Epidermal melanocyte (primary cell): ENCODE data around the gene ABCG4.
A peak's percentile ranks its signal among the peaks of the same experiment; 100 is the strongest.
"Not testable (repeated sequence)": the region's sequence is repeated elsewhere in the genome, so short reads cannot be mapped to it uniquely, and the experiment has no call there.

Source experiments
- DNase-seq: peaks from one replicate; pipeline ENCODE4 v3.0.0; 2011; ENCODE audit warnings: low spot score; ENCODE audit not compliant: insufficient read length

The ABCG4 gene

DNA sequence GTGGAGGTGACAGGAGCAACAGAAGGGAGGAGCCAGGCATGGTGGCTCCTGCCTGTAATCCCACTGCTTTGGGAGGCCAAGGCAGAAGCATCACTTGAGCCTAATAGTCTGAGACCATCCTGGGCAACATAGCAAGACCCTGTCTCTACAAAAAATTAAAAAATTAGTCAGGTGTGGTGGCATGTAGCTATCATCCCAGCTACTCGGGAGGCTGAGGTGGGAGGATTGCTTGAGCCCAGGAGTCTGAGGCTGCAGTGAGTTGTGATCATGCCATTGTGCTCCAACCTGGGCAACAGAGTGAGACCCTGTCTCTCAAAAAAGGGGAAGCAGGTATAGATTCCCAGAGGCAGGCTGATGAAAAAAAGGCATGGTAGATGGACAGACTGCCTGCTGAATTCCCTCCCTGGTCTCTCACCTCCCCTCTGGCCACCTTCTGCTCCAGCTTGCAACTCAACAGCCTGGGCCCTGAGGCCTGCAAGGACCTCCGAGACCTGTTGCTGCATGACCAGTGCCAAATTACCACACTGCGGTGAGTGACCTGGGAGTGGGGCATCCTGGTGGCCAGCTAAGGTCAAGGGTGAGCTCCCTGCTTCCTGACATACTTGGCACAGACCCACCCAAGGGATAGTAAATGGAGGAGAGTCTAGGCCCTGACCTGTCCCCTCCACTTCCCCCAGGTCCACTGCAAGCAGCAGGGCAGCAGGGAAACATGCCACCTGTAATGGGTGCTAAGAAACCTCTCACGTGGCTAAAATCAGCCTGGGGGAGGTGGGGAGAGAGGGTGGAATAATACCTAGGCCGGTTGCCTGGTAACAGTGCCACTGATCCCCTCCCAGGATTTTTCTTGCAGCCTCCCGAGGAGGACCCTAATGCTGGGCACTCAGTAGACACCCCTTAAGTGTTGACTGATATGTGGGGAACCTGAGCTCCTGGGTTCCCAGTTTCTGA lies 32.2 kb downstream of the ABCG4 start:
- DNase-seq, result no peak

DNA sequence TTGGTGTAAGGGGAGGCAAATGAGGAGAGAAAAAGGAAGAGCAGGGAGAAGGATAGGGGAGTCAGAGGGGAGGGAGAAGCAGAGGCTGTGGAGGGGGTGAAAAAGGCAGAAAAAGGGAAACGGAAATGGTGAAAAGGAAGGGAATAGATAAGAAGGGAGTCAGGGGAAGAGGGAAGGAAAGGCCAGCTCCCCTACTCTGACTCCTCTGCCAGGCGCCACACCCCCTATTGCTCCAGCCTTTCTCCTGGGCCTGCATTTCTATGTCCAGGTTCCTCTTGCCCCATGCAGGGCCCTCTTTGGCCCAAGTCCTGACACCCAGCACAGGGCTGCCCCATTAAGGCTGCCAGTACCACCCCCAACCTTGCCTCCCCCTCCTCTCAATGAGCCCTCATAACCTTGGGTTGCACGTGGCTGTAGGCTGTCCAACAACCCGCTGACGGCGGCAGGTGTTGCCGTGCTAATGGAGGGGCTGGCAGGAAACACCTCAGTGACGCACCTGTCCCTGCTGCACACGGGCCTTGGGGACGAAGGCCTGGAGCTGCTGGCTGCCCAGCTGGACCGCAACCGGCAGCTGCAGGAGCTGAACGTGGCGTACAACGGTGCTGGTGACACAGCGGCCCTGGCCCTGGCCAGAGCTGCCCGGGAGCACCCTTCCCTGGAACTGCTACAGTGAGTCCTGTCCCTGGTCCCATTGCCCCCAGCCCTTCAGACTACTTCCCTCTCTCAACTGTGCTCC lies 33.0 kb downstream of the ABCG4 start:
- peak; percentile 9 for DNase-seq

DNA sequence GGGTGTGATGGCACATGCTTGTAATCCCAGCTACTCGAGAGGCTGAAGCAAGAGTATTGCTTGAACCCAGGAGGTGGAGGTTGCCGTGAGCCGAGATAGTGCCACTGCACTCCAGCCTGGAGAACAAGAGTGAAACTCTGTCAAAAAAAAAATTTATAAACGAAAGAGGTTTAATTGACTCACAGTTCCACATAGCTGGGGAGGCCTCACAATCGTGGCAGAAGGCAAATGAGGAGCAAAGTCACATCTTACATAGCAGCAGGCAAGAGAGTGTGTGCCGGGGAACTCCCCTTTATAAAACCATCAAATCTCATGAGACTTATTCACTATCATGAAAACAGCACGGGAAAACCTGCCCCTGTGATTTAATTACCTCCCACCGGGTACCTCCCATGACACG lies 35.5 kb downstream of the ABCG4 start:
- DNase-seq, result not testable (repeated sequence)

DNA sequence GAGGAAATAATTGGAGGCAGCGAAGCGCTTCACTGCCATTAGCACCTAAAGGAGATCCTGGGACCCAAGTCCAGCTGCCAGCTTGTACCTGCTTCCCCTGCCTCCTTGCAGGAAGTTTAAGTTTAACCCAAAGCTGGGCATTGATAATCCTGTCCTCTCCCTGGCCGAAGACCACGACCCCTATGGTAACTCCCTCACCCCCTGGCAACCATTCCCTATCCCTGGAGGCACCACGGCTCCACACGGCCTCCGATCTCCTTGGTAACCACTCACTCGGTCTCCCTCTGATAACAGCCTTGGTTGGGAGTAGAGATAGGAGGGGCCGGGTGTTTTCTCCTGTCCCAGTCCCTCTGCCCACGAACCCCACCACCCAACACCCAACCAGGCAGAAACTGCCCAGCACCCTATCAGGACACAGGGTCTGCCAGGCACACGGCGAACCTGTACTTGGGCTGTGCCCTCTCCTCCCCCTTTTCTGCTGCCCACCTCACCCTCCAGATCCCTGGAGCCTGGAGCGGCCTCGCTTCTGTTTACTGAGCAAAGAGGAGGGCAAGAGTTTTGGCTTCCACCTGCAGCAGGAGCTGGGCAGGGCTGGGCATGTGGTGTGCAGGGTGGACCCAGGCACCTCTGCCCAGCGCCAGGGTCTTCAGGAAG lies 37.3 kb downstream of the ABCG4 start:
- DNase-seq, result no peak

DNA sequence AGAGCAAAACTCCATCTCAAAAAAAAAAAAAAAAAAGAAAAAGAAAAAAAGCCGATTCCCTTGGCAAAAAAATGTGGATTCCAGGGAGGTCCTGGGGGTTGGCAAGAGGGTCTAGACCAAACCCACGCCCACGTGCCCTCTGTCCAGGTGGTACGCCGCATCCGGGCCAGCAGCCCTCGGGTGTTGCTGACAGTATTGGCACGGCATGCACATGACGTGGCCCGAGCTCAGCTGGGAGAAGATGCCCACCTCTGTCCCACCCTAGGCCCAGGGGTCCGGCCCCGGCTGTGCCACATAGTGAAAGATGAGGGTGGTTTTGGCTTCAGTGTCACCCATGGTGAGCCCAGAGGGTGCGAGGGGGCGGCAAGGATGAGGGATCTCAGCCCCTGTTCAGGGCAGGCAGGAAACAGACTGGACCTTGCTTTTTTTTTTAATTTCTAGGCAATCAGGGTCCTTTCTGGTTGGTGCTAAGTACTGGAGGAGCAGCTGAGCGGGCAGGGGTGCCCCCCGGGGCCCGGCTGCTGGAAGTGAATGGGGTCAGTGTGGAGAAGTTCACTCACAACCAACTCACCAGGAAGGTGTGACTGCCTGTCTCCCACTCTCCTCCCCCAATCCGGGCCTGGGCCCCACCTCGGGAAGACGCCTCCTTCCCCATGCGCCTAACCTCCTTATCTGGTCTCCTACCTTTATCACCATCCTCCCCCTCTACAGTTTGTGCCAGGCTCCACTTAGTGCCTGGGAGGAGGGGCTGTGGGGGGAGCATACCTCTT lies 38.5 kb downstream of the ABCG4 start:
- no peak for DNase-seq

DNA sequence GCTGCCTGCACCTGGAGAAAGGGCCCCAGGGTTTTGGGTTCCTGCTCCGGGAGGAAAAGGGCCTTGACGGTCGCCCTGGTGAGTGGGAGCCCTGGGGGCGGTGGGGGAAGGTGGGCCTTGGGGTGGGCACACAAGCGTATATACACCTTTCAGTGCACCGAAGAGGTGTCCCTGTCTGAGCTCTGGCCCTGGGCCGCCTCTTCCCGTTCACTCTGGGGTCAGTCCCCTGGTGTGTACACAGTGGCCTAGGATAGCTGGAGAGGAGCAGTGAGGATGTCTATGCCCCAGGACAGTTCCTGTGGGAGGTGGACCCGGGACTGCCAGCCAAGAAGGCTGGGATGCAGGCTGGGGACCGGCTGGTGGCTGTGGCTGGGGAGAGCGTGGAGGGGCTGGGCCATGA lies 39.2 kb downstream of the ABCG4 start:
- no peak for DNase-seq

DNA sequence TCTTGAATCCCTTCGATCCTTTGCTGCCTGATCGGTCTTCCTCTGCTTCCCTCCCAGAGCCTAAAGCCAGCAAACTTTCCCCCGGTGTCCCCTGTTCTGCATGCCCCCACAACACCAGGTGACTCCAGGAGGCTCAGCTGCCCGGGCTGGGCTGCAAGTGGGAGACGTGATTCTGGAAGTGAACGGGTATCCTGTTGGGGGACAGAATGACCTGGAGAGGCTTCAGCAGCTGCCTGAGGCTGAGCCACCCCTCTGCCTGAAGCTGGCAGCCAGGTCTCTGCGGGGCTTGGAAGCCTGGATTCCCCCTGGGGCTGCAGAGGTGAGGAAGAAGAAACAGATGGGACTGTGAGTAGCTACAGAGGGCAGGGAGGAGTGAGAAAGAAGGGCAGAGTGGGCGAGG lies 40.0 kb downstream of the ABCG4 start:
- DNase-seq, result no peak

DNA sequence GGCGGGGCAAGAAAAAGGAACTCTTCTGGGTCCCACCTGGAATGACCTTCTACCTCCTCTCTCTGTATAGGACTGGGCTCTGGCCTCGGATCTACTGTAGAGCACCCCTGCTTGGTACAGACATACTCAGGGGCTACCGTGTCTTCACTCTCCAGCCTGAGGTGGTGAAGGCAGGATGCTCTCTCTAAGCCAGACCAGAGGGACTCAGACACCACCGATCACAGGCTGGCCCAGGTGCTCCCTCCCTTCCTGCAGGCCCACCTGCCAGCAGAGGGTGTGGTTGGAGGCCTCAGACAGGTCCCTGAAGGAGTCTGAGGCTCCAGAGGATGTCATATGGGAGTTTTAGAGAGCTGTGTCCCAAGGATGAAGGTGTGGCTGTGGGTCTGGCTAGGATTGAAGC lies 40.5 kb downstream of the ABCG4 start:
- DNase-seq, result no peak

DNA sequence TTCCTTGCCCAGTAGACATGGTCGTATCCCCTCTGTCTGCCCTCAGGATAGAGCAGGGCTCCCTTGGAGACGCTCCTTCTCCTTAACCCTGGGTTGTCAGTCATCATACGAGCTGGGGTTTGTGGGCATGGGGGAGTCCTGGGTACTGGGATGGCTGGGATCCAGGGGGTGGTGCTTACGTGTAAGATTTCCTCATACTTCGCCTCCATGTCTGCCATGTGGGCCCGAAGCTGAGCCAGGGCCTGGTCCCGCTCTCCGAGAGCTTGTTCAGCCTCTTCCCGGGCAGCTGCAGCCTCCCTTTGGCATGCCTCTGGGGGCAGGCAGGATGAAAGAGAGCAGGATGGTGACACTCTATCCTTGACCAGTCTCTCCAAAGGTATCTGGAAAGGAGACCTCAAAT lies 41.7 kb downstream of the ABCG4 start:
- no peak for DNase-seq

DNA sequence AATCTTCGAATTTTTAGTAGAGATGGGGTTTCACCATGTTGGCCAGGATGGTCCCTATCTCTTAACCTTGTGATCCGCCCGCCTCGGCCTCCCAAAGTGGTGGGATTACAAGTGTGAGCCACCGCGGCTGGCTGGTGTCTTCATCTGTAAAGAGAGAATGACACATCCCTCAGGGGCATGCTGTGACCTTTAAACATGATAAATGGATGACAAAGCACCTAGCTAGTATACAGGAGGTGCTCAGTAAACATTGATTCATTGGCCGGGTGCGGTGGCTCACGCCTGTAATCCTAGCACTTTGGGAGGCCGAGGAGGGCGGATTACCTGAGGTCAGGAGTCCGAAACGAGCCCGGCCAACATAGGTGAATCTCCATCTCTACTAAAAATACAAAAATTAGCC lies 42.4 kb downstream of the ABCG4 start:
- DNase-seq, result not testable (repeated sequence)

DNA sequence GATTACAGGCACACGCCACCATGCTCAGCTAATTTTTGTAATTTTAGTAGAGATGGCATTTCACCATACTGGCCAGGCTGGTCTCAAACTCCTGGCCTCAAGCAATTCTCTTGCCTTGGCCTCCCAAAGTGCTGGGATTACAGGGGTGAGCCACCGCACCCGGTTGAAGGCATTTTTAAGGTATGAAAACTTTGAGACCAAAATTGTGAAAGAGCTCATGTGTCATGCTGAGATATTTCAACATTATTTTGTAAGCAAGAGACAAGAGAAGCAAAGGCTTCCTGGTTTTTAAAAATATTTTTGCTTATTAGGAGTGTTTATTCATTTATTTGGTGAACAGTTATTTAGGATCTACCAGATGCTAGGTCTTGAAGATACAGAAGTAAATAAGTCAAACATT lies 43.3 kb downstream of the ABCG4 start:
- no peak for DNase-seq

DNA sequence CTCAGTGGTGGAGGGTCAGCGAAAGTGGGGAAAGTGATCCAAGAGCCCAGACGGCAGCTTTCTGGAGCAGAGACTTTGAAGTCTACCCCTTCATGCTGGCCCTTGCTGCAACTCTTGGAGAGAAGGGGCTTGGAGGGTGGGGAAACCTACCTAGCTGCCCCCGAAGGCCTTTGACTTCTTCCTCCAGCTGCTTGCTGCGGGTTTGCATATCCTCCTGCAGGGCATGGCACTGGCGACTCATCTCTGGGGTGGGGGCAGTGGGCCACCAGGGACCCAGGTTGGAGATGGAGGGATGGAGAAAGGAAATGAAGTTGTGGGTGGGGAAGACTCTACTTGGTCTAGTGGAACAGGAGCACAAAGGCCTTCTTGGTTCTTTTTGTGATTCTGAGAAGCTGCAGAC lies 44.1 kb downstream of the ABCG4 start:
- no peak for DNase-seq

DNA sequence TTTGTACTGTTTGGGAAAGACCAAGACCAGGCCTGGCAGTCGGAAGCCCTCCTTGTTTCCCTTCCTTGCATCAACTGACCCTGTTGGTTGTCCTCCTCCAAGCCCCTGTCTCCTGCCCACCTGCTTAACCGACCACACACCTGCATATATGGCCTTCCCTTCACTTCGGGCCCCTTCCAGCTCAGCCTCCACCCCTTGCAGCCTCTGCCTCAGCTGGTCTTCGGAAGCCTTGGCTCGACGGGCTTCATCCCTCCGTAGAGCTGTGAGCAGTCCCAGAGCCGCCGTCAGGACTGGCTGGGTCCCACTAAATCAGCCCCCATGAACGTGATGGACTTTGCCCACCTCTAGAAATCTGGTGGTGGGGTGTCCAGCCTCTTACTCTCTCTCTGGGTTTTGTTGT lies 44.8 kb downstream of the ABCG4 start:
- no peak for DNase-seq

DNA sequence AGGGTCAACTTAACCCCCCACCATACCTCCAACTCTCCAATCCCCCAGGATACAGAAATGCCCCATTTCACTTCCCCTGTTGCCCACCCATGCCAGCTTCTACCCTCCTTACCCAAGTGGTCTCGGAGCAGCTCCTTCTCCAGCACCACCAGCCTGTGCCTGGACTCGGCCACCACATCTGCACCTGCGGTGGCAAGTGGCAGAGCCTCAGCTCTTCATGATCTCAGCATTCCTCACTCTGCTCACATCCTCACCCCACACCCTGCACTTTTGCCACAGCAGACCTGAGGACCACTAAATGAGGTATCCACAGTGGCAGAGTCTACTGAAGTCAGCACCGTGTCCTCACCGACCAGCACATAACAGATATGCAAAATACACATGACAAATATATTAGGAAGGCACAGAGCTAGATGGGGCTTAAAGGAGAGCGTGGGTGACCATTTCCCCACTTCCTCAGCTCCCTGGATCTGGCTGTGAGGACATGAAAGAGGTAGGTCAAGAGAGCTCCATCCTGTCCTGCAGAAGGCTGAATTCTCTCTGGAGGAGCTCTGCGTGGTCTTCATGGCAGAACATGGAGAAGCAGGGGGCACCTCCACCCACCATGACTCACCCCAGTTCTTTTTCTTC lies 46.1 kb downstream of the ABCG4 start:
- no peak for DNase-seq

DNA sequence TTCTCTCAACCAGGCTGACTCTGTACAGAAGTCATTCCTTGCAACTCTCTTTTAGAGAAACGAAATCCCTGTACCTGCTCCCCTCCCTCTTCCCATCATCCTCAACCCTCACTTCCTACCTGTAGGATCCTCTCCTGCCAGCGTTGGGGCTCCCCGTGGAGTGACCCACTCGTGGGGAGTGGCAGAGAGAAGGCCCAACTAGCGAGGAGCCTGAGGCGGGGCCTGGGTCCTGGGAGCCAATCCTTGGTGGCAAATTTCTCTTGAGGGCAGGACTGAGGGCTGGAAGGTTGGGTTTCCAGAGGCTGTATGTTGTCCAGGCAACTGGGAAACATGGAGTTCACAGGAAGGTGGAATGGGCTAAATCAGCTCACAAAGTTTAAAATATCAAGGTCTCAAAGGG lies 46.8 kb downstream of the ABCG4 start:
- DNase-seq, result peak; percentile 82

DNA sequence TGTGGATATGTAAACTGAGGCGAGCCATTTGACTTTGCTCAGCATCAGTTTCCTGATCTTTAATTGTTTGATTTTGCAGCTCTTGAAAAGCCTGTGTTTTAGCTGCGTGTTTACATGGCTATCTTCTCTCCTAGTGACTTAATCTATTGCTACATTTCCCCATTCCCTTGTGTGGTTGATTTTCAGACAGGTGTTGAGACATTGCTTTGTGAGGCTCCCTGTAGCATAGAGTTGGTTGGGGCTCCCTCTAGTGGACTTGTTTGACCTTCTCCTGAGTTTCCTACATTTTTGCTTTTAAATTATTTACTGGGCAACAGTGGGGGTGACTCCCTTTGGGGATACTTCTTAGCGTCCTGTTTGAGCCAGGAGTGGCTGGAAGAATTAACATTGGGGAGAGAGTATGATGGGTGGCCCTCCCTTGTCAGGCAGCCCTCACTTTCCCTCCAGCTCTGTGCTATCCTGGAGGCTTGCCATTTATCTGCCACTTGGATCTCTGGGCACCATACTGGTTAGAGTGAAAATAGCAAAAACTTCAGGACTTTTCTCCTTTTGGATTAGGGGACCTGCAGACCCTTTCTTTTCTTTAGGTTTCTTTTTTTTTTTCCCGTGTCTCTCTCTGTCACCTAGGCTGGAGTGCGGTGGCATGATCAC lies 48.1 kb downstream of the ABCG4 start:
- DNase-seq, result peak; percentile 82

DNA sequence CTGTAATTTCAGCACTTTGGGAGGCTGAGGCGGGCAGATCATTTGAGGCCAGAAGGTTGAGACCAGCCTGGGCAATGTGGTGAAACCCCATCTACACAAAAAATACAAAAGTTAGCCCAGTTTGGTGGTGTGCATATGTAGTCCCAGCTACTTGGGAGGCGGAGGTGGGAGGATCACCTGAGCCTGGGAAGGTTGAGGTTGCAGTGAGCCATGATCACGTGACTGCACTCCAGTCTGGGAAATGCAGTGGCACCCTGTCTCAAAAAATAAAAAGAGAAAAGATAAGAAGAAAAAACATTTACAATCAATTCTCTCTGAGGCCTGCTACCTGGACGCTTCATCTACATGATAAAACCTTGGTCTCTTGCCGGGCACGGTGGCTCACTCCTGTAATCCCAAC lies 50.1 kb downstream of the ABCG4 start:
- no peak for DNase-seq

DNA sequence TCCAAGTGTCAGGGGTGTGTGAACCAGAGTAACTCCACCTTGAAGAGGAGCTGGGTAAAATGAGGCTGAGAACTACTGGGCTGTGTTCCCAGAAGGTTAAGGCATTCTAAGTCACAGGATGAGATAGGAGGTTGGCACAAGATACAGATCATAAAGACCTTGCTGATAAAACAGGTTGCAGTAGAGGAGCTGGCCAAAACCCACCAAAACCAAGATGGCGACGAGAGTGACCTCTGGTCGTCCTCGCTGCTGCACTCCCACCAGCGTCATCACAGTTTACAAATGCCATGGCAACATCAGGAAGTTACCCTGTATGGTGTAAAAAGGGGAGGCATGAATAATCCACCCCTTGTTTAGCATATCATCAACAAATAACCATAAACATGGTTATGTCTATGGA lies 52.4 kb downstream of the ABCG4 start:
- DNase-seq, result not testable (repeated sequence)

DNA sequence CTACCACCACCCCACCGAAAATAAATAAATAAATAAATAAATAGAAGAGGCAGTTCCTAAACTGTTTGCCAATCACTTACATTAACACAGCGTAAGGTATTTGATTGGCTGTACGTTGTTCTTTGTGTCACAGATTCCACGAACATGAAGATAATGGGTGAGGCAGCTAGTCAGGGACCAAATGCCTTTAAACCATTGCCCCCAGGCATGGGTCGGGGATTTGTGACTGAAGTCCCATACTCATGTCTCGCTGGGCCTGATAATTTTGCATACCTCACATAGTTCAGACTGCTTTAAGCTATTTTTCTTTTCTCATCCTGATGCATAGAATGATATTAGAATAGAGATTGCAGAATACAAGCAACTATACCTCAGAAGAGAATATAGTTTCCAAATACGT lies 53.7 kb downstream of the ABCG4 start:
- DNase-seq, result no peak

DNA sequence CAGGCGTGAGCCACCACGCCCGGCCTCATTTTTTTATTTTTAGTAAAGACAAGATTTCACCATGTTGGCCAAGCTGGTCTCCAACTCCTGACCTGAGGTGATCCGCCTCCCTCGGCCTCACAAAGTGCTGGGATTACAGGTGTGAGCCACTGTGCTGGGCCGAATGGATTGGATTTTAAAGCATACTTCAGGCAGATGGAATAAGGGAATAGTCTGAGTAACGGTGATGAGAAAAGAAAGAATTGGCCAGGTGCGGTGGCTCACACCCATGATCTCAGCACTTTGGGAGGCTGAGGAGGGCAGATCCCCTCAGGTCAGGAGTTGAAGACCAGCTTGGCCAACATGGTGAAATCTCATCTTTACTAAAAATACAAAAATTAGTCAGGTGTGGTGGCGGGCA lies 55.2 kb downstream of the ABCG4 start:
- DNase-seq, result no peak
